Osteocyte (in vitro differentiated cells): ENCODE measurements around the gene AKAP6. TPM values are rescaled to one million over a fixed set of nuclear protein-coding genes. Genes with fewer than 3 reads are reported as not detected.

Experiments used
- DNase-seq: peaks from one replicate; pipeline ENCODE4 v3.0.0; 2021; ENCODE audit warnings: mixed read lengths; ENCODE audit not compliant: unreplicated experiment; ENCODE audit errors: extremely low spot score
- H3K27ac Mint-ChIP-seq: one replicate; pipeline ENCODE4 v1.8.0; 2021; ENCODE audit warnings: mild to moderate bottlenecking, mixed read lengths; ENCODE audit not compliant: unreplicated experiment
- H3K27me3 Mint-ChIP-seq: one replicate; pipeline ENCODE4 v1.8.0; 2021; ENCODE audit warnings: mixed read lengths; ENCODE audit not compliant: unreplicated experiment
- H3K36me3 Mint-ChIP-seq: one replicate; pipeline ENCODE4 v1.8.0; 2021; ENCODE audit warnings: mixed read lengths; ENCODE audit not compliant: unreplicated experiment
- H3K4me1 Mint-ChIP-seq: one replicate; pipeline ENCODE4 v1.8.0; 2021; ENCODE audit warnings: mixed read lengths; ENCODE audit not compliant: unreplicated experiment
- H3K4me3 Mint-ChIP-seq: one replicate; pipeline ENCODE4 v1.8.0; 2021; ENCODE audit warnings: mild to moderate bottlenecking, moderate library complexity, mixed read lengths; ENCODE audit not compliant: unreplicated experiment
- H3K9me3 Mint-ChIP-seq: one replicate; pipeline ENCODE4 v1.8.0; 2021; ENCODE audit warnings: mixed read lengths; ENCODE audit not compliant: unreplicated experiment
- CTCF ChIP-seq: fragments of 200-600 bp; sonication (generic); IDR thresholded peaks from 2 replicates; pipeline ENCODE4 v1.5.0; 2021; ENCODE audit warnings: antibody characterized with exemption, mild to moderate bottlenecking, moderate library complexity
- total RNA-seq: library from RNA; stranded (reverse); gene quantifications from 2 replicates; pipeline ENCODE4 v1.2.1, GENCODE V29; 2021

AKAP6 gene
- total RNA-seq, 1 donor from 2014 or later = 4.1 TPM

- no peaks in the 10 kb centered on the region for H3K9me3 Mint-ChIP-seq
- H3K27ac Mint-ChIP-seq = no peak overlapping the region
- TF ChIP-seq CTCF = no peak
- H3K36me3 Mint-ChIP-seq = no peaks in the 10 kb centered on the region
- H3K4me3 Mint-ChIP-seq = no peak overlapping the region
- DNase-seq = no peak
- peaks cover 14% of the 10 kb centered on the region for H3K4me1 Mint-ChIP-seq
- no peaks in the 10 kb centered on the region for H3K27me3 Mint-ChIP-seq
Observed at GRCh38 chr14:32637582-32637981, 308.5 kb downstream of the AKAP6 start.

- Mint-ChIP-seq H3K36me3 (no peaks in the 10 kb centered on the region), H3K27ac (no peak overlapping the region), H3K27me3 (no peaks in the 10 kb centered on the region)
Observed at GRCh38 chr14:32639208-32639607, 310.1 kb downstream of the AKAP6 start.

GRCh38 chr14:32645551-32645950 is 316.5 kb downstream of the AKAP6 start:
- no peak overlapping the region for H3K4me3 Mint-ChIP-seq
- no peaks in the 10 kb centered on the region for H3K27me3 Mint-ChIP-seq
- TF ChIP-seq CTCF = no peak
- H3K9me3 Mint-ChIP-seq = no peaks in the 10 kb centered on the region
- H3K27ac Mint-ChIP-seq = no peak overlapping the region
- no peaks in the 10 kb centered on the region for H3K36me3 Mint-ChIP-seq
- no peak for DNase-seq
- H3K4me1 Mint-ChIP-seq = no peaks in the 10 kb centered on the region

More at GRCh38 chr14:32639208-32639607, 310.1 kb downstream of the AKAP6 start:
- no peak for TF ChIP-seq CTCF
- Mint-ChIP-seq H3K4me1 (peaks cover 14% of the 10 kb centered on the region), H3K4me3 (no peak overlapping the region), H3K9me3 (no peaks in the 10 kb centered on the region)
- DNase-seq = no peak

- DNase-seq = no peak
- Mint-ChIP-seq H3K4me1 (no peaks in the 10 kb centered on the region), H3K9me3 (no peaks in the 10 kb centered on the region), H3K27me3 (no peaks in the 10 kb centered on the region), H3K4me3 (no peak overlapping the region), H3K36me3 (no peaks in the 10 kb centered on the region), H3K27ac (no peak overlapping the region)
- TF ChIP-seq CTCF = no peak
Observed at GRCh38 chr14:32648434-32648833, 319.3 kb downstream of the AKAP6 start.

GRCh38 chr14:32650030-32650429 is 320.9 kb downstream of the AKAP6 start:
- no peak for DNase-seq
- H3K9me3 Mint-ChIP-seq = no peaks in the 10 kb centered on the region

More at GRCh38 chr14:32650030-32650429, 320.9 kb downstream of the AKAP6 start:
- H3K27ac Mint-ChIP-seq = no peak overlapping the region
- H3K4me1 Mint-ChIP-seq = peaks cover 2% of the 10 kb centered on the region
- no peaks in the 10 kb centered on the region for H3K27me3 Mint-ChIP-seq
- no peak overlapping the region for H3K4me3 Mint-ChIP-seq
- no peak for TF ChIP-seq CTCF
- no peaks in the 10 kb centered on the region for H3K36me3 Mint-ChIP-seq
